GM21529 (cell line): ENCODE measurements around the gene ITIH4.
A peak's percentile ranks its signal among the peaks of the same experiment; 100 is the strongest.

Source experiments
- ATAC-seq: cut with Tn5 transposase; IDR thresholded peaks from one replicate; pipeline ENCODE4 v1.9.1; 2021; ENCODE audit not compliant: unreplicated experiment

Gene ITIH4

DNA sequence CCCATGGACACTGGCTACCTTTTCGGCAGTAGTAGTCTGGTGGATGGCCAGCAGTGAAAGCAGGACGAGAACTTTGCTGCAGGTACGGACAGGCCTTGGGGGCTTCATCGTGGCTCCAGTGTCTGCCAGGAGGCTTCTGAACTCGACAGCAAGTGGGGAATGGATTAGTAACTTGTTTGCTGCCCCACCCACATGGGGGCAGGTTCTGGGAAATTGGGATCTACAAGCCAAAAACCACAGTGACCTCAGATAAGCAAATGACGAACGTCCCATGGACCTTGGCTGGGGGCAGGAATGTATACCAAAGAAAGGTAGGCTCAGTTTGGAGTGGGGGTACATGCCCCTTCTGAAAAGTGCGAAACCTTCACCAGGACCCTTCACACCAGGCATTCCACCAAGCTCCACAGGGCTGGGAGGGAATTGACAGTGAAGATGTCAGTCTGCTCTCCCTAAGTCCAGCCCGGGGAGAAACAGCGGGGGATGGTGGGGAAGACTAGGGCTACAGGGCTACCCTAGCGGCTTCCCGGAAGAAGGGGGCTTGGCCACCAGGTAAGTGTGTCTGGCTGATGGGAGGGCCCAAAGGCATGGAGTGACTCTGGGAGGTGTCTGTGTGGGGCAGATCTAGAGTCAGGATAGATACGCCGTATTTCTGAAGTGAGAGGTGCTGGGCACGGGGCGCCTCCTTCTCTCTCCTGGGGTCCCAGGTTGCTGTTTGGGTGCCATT is at the start of gene ITIH4:
Gene ITIH4 (minus strand): TSS at position 138 of the 724 bp plus-strand sequence. CDS start 30 bp downstream, at position 108.
- ATAC-seq: no peak

- ATAC-seq: peak; percentile 23
Observed at GRCh38 chr3:52880047-52880446, 49.6 kb upstream of the ITIH4 start.

DNA sequence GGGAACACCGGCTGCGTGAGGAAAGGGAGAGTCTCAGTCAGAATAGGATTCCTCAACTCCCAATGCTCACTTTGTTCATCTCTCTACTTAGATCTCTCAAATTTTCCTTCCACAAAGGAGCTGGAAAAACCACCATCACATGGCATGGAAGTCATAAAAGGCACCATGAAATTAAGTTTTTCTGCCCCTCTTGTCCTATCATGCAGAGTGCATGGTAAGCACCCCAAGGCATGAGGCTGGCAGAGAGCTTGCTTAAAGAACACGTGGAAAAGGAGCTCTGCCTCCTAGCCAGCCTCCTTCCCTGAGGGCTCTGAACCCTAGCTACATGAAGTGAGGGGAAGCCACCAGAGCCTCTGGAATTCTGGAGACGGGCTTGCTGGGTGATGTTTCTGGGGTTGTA is 49.1 kb upstream of the ITIH4 start:
- ATAC-seq: no peak

GRCh38 chr3:52879090-52879489 is 48.6 kb upstream of the ITIH4 start:
- ATAC-seq: no peak

- ATAC-seq: no peak
Observed at GRCh38 chr3:52877085-52877484, 46.6 kb upstream of the ITIH4 start.

- no peak for ATAC-seq
Observed at GRCh38 chr3:52874864-52875587, 44.6 kb upstream of the ITIH4 start.

- no peak for ATAC-seq
Observed at GRCh38 chr3:52874160-52874701, 43.8 kb upstream of the ITIH4 start.

GRCh38 chr3:52873433-52874159 is 43.1 kb upstream of the ITIH4 start:
- ATAC-seq: no peak

DNA sequence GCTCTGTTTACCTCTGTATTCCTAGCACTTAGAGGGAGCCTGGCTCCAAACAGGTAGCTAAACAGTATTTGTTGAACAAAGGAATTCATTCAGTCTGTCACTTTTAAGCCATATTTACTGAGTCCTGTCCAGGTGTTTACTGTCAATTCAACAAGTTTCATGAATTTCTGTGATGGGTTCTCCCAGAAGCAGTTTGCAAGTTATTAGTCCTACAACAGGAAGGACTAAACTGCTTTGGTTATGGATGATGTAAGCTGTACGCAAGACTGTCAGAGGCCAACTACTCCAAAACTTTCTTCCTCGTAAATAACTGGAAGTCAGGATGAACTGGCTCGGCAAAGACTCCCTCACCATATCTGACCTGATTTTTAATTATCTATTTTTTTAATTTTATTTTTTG is 41.8 kb upstream of the ITIH4 start:
- no peak for ATAC-seq

DNA sequence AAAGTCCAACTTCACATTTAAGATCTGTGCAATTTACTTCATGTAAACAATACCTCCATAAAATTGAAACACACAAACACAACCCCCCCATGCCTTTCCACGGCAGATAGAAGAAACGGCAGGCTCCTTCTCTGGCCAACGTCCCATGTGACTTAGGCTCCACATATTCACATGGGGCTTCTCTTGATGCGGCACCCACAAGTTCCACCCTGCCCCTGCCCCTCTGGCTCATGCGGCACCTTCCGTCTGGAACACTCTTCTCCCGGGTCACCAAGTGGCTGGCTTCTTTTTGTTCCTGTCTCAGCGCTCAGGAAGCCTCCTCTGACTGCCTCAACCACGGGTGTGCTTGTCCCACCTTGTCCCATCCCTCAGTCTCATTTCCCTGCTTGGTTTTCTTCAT is 41.3 kb upstream of the ITIH4 start:
- no peak for ATAC-seq

- ATAC-seq: no peak
Observed at GRCh38 chr3:52870471-52870870, 40.0 kb upstream of the ITIH4 start.

- ATAC-seq: no peak
Observed at GRCh38 chr3:52866427-52866826, 36.0 kb upstream of the ITIH4 start.

DNA sequence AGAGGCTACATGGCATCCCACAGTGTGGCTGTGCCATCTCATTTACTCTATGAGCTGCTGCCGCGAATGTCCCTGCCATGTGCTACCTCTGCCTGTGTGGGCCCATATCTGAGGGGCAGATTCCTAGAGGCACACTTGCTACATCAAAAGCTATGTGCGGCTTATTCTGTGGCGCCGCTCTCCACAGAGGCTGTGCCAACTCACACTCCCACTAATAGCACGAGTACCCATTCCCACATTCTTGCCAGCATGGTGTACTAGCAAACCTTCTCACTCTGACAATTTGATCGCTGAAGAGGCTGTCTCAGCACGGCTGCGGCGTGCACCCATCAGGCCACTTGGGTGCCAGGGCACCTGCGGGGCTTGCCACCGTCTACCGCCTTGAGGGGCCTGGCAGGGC is 35.5 kb upstream of the ITIH4 start:
- no peak for ATAC-seq

GRCh38 chr3:52860424-52860768 is 29.9 kb upstream of the ITIH4 start:
- ATAC-seq: no peak

- no peak for ATAC-seq
Observed at GRCh38 chr3:52859686-52860423, 29.4 kb upstream of the ITIH4 start.

DNA sequence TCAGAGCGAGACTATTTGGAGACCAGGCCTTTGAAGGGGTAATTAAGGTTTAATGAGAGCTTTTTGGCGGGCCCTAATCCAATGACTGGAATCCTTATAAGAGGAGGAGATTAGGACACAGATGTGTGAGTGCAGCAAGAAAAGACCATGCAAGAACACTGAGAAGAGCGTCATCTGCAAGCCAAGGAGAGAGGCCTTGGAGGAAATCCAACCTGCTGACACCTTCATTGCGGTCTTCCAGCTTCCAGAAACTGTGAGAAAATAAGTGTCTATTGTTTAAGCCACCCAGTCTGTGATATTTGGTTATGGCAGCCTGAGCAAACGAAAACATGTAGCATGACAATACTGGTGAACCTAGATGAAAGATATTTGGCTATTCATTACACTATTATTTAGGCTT is 27.4 kb upstream of the ITIH4 start:
- ATAC-seq: no peak

DNA sequence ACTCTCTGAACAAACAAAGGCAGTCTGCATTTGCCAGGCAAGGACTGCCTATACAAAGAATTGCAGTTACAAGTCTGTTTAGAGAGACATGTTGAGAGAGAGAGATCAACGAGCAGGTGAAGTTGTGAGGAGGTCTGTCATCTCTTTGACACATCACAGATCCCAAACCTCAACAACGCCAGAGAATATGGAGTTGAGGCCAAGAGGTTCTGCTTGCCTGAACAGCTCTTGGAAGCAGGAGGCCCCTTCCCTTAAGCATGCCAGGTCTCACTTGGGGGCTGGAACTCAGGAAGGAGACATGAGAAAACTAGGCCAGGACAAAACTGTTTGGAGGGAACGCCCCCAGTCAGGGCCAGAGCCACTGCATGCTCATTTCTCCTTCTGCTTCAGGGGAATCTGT is 26.7 kb upstream of the ITIH4 start:
- no peak for ATAC-seq

DNA sequence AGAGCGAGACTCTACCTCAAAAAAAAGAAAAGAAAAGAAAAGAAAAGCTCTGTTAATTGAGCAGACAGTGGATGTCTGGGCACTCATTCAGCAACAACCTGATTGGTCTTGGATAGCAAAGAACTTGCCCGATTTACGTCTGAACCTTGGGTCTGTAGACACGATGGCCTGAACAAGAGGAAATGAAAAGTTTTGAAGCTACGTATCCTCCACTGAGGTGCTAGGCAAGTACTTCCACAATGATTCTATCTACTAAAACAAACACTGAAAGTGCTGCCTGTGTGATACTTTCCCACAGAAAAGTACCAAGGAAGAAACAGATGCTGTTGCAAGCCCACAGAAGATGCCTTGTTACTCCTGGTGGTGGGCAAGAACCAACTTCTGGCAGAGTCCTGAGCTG is 26.2 kb upstream of the ITIH4 start:
- peak; percentile 79 for ATAC-seq

GRCh38 chr3:52854013-52854412 is 23.5 kb upstream of the ITIH4 start:
- ATAC-seq: no peak

DNA sequence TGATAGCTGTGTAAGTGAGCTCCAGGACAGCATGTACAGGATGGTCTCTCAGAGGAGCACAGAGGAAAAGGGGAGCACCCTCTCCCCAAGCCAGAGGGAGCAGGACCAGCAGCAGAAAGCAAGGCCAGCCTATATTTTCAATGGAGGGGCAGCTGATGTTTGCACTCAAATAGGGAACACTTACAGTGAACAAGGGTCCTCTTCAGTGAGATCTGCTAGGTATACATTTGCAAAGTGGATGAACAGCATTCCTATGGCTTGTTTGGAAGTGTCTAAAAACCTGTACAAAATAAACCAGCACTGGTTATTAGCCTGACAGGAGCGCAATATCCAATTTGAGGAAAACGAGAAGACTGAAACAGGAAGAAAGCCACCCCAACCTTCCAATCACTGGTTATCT is 21.9 kb upstream of the ITIH4 start:
- no peak for ATAC-seq

- peak; percentile 45 for ATAC-seq
Observed at GRCh38 chr3:52851348-52851747, 20.9 kb upstream of the ITIH4 start.
